Kidney glomerular epithelial cell (primary cell): ENCODE measurements around the gene MAP2K6.
A peak's percentile ranks its signal among the peaks of the same experiment; 100 is the strongest.

Source experiments
- DNase-seq: peaks from one replicate; lab custom pipeline; 2025; lab: John Stamatoyannopoulos, UW

The MAP2K6 gene

DNA sequence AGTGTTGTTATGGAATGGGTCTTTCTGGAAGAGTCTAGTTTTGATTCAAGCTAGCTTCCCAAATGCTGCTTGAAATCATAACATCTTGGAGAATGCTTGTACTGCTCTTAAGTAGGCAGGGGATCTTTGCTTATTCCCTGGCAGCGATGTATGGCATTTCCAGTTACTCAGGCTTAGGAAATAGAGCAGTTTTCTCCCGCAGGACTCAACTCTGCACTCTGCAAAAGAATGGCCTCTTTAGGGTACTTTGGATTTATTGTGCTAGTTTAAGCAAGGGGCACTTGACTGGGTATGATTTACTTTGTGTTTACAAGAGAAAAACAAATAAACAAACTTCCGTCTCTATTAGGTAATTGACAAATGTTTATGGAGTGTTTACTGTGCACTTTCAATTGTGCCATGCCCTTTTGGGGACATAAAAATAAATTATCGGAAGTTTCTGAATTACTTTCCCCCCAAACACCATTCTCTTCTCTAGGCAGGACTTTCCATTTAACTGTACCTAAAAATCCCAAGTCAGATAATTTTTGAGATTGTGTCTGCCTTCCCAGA is 164.0 kb downstream of the MAP2K6 start:
- DNase-seq = no peak

- DNase-seq = no peak
These were observed 165.6 kb downstream of the MAP2K6 start for GRCh38 chr17:69579961-69580677.

DNA sequence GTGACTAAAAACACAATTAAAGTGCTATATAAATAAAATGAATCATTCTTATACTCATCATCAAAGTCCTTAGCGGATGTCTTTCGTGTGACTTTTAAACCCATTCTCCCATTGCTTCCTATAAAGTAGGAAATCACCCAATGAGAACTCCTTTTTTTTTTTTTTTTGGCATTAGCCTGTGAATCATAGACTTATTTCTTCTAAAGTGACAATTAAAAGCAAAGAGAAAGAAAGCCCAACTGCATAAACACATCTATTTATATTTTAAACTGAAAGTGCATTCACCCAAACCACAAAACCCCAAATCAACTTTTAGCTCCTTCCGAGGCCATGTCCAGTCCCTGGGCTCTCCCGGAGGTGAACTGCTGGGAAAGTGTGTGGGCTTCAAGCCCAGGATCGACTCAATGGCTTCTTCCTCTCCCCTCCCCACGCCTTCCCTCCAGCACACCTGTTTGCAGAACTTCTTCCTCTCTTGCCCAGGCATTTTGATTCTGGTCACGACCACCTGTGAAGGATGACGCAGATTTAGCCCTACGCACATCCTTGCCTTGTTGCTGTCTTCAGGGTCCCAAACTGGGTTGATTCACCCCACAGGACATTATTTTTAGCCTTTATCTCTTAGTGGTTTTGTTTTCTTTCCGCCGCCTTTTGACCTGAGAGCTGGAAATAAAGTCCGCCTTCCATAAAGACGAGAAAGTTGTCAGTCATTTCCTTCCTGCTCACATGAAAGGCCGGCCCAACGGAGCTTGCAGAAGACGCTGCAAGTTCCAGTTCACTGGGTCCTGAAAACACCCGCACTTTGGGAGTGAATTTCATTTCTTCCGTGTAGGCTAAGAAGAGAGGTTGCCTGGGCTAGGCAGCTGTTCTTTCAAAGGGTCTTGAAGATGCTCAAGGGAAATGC is 166.8 kb downstream of the MAP2K6 start:
- no peak for DNase-seq

- no peak for DNase-seq
These were observed 173.8 kb downstream of the MAP2K6 start for GRCh38 chr17:69588316-69588715.

DNA sequence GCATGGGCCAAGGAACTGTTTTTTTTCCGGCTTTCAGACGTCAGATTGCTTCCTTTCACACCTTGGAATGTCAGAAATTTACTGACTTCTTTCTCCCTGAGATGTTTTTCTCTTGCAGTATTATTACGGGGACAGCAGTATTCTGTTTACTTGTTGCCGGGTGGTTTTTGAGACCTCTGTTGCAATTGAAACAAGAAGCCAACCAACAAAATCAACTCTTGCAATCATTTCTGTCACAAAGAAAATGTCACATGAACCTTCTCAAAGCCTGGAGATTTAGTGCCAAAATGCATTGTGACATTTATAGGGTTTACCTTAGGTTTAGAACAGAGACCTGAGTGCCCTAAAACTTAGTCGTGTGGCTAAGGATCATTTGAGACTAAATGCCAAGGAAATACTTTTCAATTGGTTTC is 174.3 kb downstream of the MAP2K6 start:
- no peak for DNase-seq

DNA sequence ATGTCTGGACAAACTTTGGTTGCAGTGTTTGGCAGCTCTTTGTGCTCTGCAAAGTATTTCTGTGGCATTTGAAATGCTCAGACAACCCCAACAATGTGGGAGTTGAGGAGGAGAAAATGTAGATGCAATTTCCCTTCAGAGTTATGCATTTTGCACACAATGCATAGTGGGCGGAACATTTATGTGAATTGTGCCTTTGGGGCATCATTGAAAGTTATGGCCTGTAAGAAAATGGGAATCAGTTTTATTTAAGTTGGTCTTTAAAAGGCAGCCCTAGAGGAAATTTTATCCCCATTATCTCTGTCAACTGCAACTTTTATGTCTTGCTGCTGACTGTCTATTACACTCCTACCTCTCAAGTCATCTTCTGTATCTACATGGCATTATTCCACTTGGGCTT is 176.2 kb downstream of the MAP2K6 start:
- no peak for DNase-seq

GRCh38 chr17:69592692-69593350 is 178.3 kb downstream of the MAP2K6 start:
- DNase-seq = no peak

DNA sequence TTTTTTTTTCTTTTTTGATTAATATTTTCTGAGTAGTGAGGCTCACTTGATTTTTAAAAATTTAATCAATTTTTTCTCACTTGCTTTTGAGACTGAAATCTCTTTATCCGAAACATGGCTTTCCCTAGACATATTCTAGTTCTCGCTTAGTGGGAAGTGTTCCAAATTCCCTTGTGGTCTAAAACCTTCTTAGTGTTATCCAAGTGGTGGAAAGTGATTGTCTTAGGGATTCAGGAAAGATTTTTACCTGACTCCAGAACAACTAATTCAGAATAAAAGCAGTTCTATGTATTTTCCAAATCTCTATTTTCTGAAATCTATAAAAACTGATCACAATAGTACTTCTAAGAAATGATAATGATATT is 178.8 kb downstream of the MAP2K6 start:
- no peak for DNase-seq

DNA sequence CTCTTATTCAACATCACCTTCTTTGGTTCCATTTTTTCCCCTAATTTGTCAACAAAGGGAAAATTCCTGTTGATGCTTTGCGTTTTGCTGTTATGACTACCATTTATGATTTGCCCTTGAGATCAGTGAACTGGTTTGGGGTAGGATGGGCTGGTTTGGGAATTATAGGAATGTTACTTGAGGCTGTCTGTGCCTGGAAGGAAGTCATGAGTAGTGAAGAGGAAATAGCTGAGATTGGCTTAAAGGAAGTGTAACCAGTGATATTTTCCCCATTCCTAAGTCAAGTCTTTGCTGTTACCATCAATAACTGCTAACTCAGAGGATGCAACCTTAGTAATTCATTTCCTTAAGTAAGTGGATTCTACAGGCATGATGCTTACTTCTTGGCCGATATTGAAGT is 179.2 kb downstream of the MAP2K6 start:
- no peak for DNase-seq

- DNase-seq = no peak
These were observed 180.1 kb downstream of the MAP2K6 start for GRCh38 chr17:69594641-69595040.

DNA sequence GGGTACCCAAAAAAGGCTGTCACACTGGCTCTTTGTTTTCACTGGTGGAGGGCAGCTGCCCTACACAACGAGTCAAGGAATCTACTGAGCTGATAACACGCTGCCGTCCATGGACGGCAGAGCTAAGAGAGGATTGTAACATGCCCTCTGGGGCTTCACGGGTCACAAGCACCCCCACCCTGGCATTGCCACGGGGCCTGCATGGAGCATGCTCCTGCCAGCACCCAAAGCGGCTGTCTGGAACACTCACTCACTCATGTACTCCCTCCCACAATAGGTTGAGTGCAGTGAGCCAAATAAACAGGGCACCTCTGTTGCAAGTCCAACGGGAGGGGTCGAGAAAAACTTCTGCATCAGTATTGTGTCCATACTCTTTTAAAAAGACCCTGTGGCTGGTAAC is 181.6 kb downstream of the MAP2K6 start:
- no peak for DNase-seq

DNA sequence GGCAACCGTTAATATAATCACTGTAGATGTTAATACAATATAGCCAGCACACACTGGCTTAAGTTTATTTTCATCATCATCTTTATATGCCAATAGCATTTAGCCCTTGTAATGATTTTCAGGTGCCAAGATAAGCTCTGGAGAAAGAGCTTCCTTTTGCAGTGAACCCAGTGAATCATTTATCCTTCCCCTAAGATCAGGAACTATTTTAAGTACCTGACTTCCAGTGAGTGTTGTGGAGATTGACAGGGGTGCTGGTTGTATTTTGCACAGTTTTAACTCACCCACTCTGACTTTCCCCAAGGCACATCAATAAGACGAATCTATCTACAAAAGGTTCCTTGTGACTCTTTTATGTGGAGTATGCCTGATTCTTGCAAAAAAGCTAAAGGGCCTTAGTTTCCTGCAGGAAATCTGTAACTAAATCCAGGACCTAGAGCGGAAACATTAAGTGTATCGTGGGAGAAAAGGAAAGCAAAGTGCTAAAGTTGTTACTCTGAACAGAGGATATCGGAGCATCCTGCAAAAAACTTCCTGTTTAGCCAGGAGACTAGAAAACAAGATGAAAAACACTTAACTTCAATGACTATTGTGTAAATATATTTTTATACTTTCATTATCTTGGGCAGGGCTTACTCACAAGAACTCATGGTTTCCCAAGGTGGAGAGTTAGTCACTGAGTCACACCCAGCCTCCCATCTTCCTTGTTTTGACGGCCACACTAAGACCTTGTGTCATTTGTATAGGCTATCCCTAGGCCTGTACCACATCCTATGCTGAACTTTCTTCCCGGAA is 183.6 kb downstream of the MAP2K6 start:
- DNase-seq = peak; percentile 26

DNA sequence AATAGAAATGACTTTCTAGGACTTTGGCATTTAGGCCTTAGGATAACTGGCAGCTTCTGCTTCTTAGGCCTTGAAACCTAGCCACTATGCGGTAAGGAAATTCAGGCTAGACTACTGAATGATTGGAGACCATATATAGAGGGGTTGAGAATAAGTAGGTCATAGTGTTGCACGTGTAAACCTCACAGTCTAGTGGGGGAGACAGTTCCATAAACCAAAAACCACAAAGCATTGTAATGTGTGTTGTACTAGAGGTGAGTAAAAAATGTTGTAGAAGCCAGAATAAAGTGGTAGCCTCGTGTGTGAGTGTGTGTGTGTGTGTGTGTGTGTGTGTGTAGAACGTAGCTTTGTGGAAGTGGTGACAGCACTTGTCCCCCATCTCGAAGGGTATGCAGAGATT is 188.5 kb downstream of the MAP2K6 start:
- no peak for DNase-seq
